HFFc6 (cell line): ENCODE data around the gene C3orf20. TPM values are rescaled to one million over a fixed set of nuclear protein-coding genes. Genes with fewer than 3 reads are reported as not detected.

ENCODE experiments used
- DNase-seq: peaks from one replicate; pipeline ENCODE4 v3.0.0-alpha.2; 2018
- H3K27ac Mint-ChIP-seq: 2 replicates; pipeline ENCODE4 v1.8.0; 2020; ENCODE audit warnings: mild to moderate bottlenecking, mixed read lengths
- H3K27me3 Mint-ChIP-seq: 2 replicates; pipeline ENCODE4 v1.8.0; 2021; ENCODE audit warnings: mild to moderate bottlenecking, moderate library complexity, mixed read lengths; ENCODE audit not compliant: insufficient read depth
- H3K36me3 Mint-ChIP-seq: 2 replicates; pipeline ENCODE4 v1.8.0; 2021; ENCODE audit warnings: low read depth, mixed read lengths
- H3K4me1 Mint-ChIP-seq: 2 replicates; pipeline ENCODE4 v1.8.0; 2020; ENCODE audit warnings: low read depth, mixed read lengths
- H3K4me3 Mint-ChIP-seq: 2 replicates; pipeline ENCODE4 v1.8.0; 2020; ENCODE audit warnings: mild to moderate bottlenecking, moderate library complexity, mixed read lengths
- H3K9me3 Mint-ChIP-seq: 2 replicates; pipeline ENCODE4 v1.8.0; 2020; ENCODE audit warnings: mild to moderate bottlenecking, mixed read lengths
- total RNA-seq, 6 experiments: library from RNA; stranded (reverse); fragmentation: NEBNext Ultra II Directional; extraction: Animal tissue kit (Norgen Biotek cat#: 25700); gene quantifications; 2 replicates in 1 of 6; 3 replicates in 5 of 6; pipeline ENCODE4 v1.2.3, GENCODE V29; 2021
- TF ChIP-seq, protein P1 (sequence below): fragments of 200-600 bp; sonication (generic); IDR thresholded peaks from 2 replicates; pipeline ENCODE4 v1.5.0; 2021; ENCODE audit warnings: antibody characterized with exemption, mild to moderate bottlenecking

Gene C3orf20
- total RNA-seq, 6 experiments from 2014 or later, result not detected

DNA sequence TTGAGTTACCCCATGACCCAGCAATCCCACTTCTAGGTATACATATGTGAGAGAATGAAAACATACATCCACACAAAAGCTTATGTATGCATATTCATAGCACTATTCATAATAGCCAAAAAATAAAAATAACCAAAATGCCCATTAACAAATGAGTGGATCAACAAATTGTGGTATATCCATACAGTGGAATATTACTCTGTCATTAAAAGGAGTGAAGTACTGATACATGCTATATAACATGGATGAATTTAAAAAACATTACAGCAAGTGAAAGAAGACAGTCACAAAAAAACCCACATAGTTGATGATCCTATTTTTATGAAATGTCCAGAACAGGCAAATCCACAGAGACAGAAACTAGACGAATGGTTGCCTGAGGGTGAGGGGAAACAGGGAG lies 5.2 kb downstream of the C3orf20 start:
- H3K4me3 Mint-ChIP-seq, result no peak overlapping the region
- no peak overlapping the region for H3K27ac Mint-ChIP-seq
- H3K27me3 Mint-ChIP-seq, result peaks cover 7% of the 10 kb centered on the region
- H3K36me3 Mint-ChIP-seq, result no peaks in the 10 kb centered on the region
- H3K9me3 Mint-ChIP-seq, result no peaks in the 10 kb centered on the region; the same call in 1 of the 2 replicates
- H3K4me1 Mint-ChIP-seq, result no peaks in the 10 kb centered on the region
- TF ChIP-seq, protein P1, sequence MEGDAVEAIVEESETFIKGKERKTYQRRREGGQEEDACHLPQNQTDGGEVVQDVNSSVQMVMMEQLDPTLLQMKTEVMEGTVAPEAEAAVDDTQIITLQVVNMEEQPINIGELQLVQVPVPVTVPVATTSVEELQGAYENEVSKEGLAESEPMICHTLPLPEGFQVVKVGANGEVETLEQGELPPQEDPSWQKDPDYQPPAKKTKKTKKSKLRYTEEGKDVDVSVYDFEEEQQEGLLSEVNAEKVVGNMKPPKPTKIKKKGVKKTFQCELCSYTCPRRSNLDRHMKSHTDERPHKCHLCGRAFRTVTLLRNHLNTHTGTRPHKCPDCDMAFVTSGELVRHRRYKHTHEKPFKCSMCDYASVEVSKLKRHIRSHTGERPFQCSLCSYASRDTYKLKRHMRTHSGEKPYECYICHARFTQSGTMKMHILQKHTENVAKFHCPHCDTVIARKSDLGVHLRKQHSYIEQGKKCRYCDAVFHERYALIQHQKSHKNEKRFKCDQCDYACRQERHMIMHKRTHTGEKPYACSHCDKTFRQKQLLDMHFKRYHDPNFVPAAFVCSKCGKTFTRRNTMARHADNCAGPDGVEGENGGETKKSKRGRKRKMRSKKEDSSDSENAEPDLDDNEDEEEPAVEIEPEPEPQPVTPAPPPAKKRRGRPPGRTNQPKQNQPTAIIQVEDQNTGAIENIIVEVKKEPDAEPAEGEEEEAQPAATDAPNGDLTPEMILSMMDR, result no peak
- no peak for DNase-seq

DNA sequence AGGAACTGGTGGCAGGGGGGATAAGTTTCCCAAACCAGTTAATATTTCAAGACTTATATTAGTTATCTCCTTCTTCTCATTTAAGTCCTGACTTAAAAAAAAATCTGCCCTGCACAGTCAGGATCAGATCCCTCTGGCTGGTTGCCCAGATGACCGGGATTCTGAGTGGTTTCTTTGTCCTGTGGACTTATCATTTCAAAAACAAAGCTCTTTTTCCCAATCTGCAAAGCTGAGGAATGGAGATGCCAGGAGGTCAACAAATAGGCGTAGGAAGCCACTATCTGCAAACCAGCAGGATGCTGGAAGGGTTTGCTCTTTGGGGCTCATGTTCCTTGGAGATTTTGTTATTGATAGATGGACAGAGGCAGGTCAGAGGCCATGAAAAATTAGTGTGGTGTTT lies 5.8 kb downstream of the C3orf20 start:
- TF ChIP-seq, protein P1, result no peak
- no peak for DNase-seq
- Mint-ChIP-seq H3K36me3 (no peaks in the 10 kb centered on the region), H3K9me3 (no peaks in the 10 kb centered on the region; the same call in 1 of the 2 replicates), H3K4me1 (no peaks in the 10 kb centered on the region), H3K4me3 (no peak overlapping the region), H3K27ac (no peak overlapping the region), H3K27me3 (peaks cover 7% of the 10 kb centered on the region)

DNA sequence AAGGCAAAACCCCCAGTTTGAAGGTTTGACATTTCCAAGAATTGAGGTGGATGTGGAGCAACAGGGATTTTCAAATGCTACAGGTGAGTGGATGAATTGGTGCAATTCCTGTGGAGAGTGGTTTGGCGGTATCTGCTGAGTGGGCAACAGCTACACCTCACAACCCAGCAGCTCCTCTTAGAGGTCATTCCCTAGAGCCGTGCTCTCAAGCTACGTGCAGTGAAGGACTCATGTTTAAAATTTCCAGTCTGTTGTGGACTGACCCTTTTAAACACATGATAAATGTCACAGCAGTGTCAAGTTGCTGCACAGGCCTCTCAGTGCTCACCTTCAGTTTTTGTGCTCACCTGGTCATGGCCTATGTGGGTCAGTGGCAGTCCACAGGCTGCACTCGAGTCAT lies 9.5 kb downstream of the C3orf20 start:
- no peaks in the 10 kb centered on the region for H3K4me1 Mint-ChIP-seq
- TF ChIP-seq, protein P1, result no peak
- H3K27me3 Mint-ChIP-seq, result peaks cover 19% of the 10 kb centered on the region
- H3K27ac Mint-ChIP-seq, result no peak overlapping the region
- H3K36me3 Mint-ChIP-seq, result no peaks in the 10 kb centered on the region
- DNase-seq, result no peak
- no peak overlapping the region for H3K4me3 Mint-ChIP-seq
- no peaks in the 10 kb centered on the region; the same call in 1 of the 2 replicates for H3K9me3 Mint-ChIP-seq

DNA sequence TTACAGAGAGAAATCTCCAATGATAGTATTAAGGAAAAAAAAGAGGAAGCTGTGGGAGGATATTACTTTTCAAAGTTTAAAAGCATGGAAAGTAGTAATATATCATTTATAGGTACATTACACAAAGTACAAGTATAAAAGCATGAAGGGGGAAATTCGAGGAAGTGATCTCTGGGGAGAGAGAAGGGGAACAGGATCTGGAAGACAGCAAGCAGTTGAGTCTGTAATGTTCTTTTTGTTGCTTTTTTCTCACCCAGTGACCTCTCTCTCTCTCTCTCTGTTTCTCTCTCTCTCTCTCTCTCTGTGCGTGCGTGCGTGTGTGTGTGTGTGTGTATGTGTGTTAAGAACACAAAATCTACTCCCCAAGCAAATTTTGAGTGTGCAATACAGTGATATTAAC lies 10.2 kb downstream of the C3orf20 start:
- H3K9me3 Mint-ChIP-seq, result no peaks in the 10 kb centered on the region; the same call in 1 of the 2 replicates
- peaks cover 25% of the 10 kb centered on the region for H3K27me3 Mint-ChIP-seq
- H3K27ac Mint-ChIP-seq, result no peak overlapping the region
- DNase-seq, result no peak
- H3K4me1 Mint-ChIP-seq, result no peaks in the 10 kb centered on the region
- H3K36me3 Mint-ChIP-seq, result no peaks in the 10 kb centered on the region
- no peak overlapping the region for H3K4me3 Mint-ChIP-seq
- TF ChIP-seq, protein P1, result no peak

DNA sequence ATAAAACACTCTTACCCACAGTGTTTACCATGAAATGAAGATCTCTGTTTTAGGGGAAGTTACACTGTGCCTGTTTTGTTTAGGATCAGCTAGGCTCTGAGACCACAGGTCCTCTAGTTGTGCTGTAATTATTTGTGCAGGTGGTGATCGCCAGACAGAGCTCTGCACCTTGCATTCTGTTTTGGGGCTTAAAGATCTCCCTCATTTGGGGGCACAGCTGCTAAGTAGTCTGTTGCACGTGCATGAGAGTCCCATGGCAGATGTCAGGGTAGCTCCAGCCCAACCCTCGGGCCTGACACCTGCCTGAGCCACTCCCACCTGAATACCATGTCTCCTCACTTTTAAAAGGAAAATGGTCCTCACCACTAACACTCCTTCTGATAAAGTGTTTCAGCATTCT lies 12.4 kb downstream of the C3orf20 start:
- TF ChIP-seq, protein P1, result no peak
- H3K27me3 Mint-ChIP-seq, result peaks cover 23% of the 10 kb centered on the region
- H3K4me1 Mint-ChIP-seq, result no peaks in the 10 kb centered on the region

DNA sequence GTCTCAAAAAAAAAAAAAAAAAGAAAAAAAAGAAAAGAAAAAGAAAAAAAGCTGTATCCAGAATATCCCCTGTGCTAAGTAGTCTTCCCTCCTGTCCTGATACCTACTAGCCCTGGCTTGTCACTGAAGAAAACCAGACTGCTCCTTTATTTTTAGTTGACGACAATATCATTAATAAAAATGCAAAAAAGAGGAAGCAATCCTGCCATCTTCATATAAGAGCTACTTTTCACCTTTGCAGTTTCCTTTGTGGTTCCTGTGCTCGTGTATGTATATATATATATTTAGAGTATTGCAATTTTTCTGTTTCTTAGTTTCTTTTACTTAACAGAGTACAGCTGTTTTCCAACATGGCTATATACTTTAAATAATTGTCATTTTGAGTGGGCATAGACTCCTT lies 13.6 kb downstream of the C3orf20 start:
- TF ChIP-seq, protein P1, result no peak
- no peak overlapping the region for H3K4me3 Mint-ChIP-seq
- H3K27me3 Mint-ChIP-seq, result peaks cover 20% of the 10 kb centered on the region
- no peaks in the 10 kb centered on the region for H3K9me3 Mint-ChIP-seq
- no peaks in the 10 kb centered on the region for H3K36me3 Mint-ChIP-seq
- no peaks in the 10 kb centered on the region for H3K4me1 Mint-ChIP-seq
- no peak for DNase-seq
- no peak overlapping the region for H3K27ac Mint-ChIP-seq

More for the DNA sequence above, 12.4 kb downstream of the C3orf20 start:
- H3K4me3 Mint-ChIP-seq, result no peak overlapping the region
- no peaks in the 10 kb centered on the region for H3K36me3 Mint-ChIP-seq
- no peaks in the 10 kb centered on the region for H3K9me3 Mint-ChIP-seq
- DNase-seq, result no peak
- H3K27ac Mint-ChIP-seq, result no peak overlapping the region
